GM12878 (cell line): ENCODE data around the gene E2F1. TPM values are rescaled to one million over a fixed set of nuclear protein-coding genes. Genes with fewer than 3 reads are reported as not detected.
A peak's percentile ranks its signal among the peaks of the same experiment; 100 is the strongest.

ENCODE experiments used
- ATAC-seq: fragments of 200-7000 bp; cut with Tn5 transposase; 3 replicates; pipeline ENCODE4 v1.9.1; 2020; ENCODE audit warnings: mild to moderate bottlenecking, moderate library complexity
- BruUV-seq: library from RNA; stranded (reverse); fragments of 400-500 nt; replicated peaks from 2 replicates; lab custom pipeline; 2021; lab: Mats Ljungman, UMichigan
- CTCF ChIA-PET: fragments of 300-600 bp; sonication (Branson Sonifier 250); formaldehyde crosslinking; extraction: SDS; loops from one replicate; lab custom pipeline; 2021; ENCODE audit warnings: inconsistent platforms; lab: Yijun Ruan, JAX
- POLR2A ChIA-PET: fragments of 350-600 bp; formaldehyde crosslinking; extraction: SDS; loops from one replicate; lab custom pipeline; 2021; ENCODE audit warnings: inconsistent platforms; lab: Charles Lee
- RAD21 ChIA-PET: fragments of 300-600 bp; sonication (Branson Sonifier 250); formaldehyde crosslinking; loops from one replicate; lab custom pipeline; 2023; ENCODE audit warnings: antibody characterized with exemption; ENCODE audit not compliant: unreplicated experiment; lab: Charles Lee
- SMC1A ChIA-PET: fragments of 300-600 bp; sonication (Branson Sonifier 250); formaldehyde crosslinking; loops from one replicate; lab custom pipeline; 2023; ENCODE audit not compliant: unreplicated experiment, uncharacterized antibody; lab: Charles Lee
- DNase-seq: peaks from one replicate; pipeline ENCODE4 v3.0.0-alpha.2; 2011; ENCODE audit warnings: low read depth, low spot score
- FAIRE-seq: peaks from 3 replicates; lab custom pipeline; 2011; peaks lifted over from hg19 to GRCh38; lab: Jason Lieb, UNC
- H2AFZ ChIP-seq: 2 replicates; pipeline ENCODE4 v1.6.0; 2011; ENCODE audit warnings: low read depth, low read length, control low read depth; ENCODE audit not compliant: control insufficient read depth
- H3K27ac ChIP-seq: 2 replicates; pipeline ENCODE4 v1.5.1; 2011; ENCODE audit warnings: control low read depth; ENCODE audit not compliant: control insufficient read depth, insufficient read depth
- H3K27me3 ChIP-seq, 2 experiments: replicated peaks in 1 of 2; 2 replicates each; pipeline versions ENCODE4 v1.6.0 to v1.6.1; 2011; ENCODE audit warnings: low read length in 1 of 2; ENCODE audit not compliant: control insufficient read depth in 2 of 2, insufficient read depth in 2 of 2
- H3K36me3 ChIP-seq, 2 experiments: 2 replicates each; pipeline ENCODE4 v1.5.1; 2011; ENCODE audit warnings: low read length in 1 of 2; ENCODE audit not compliant: control insufficient read depth in 2 of 2, insufficient read depth in 2 of 2
- H3K4me1 ChIP-seq: 2 replicates; pipeline ENCODE4 v1.6.1; 2011; ENCODE audit warnings: mild to moderate bottlenecking, low read length, moderate library complexity, mixed read lengths; ENCODE audit not compliant: control insufficient read depth, insufficient read depth
- H3K4me2 ChIP-seq: 2 replicates; pipeline ENCODE4 v1.6.0; 2011; ENCODE audit warnings: control low read depth; ENCODE audit not compliant: control insufficient read depth, insufficient read depth
- H3K4me3 ChIP-seq: fragments of 200-600 bp; sonication (generic); 2 replicates; pipeline ENCODE4 v1.5.1; 2016
- H3K79me2 ChIP-seq: 2 replicates; pipeline ENCODE4 v1.6.0; 2011; ENCODE audit warnings: low read length; ENCODE audit not compliant: control insufficient read depth, insufficient read depth
- H3K9ac ChIP-seq: 2 replicates; pipeline ENCODE4 v1.8.0; 2011; ENCODE audit warnings: low read length, control low read depth, mixed read lengths; ENCODE audit not compliant: control insufficient read depth, insufficient read depth
- H3K9me3 ChIP-seq: replicated peaks from 3 replicates; pipeline ENCODE4 v1.5.1; 2011; ENCODE audit warnings: mild to moderate bottlenecking, low read length; ENCODE audit not compliant: control insufficient read depth, insufficient read depth
- H4K20me1 ChIP-seq: 2 replicates; pipeline ENCODE4 v1.6.0; 2011; ENCODE audit not compliant: control insufficient read depth, insufficient read depth
- CUX1 ChIP-seq: IDR thresholded peaks from 2 replicates; pipeline ENCODE4 v1.6.1; 2012; ENCODE audit warnings: improper control_type of control experiment, low read depth, low read length; ENCODE audit not compliant: insufficient replicate concordance
- DPF2 ChIP-seq: fragments of 450-650 bp; IDR thresholded peaks from 2 replicates; pipeline ENCODE4 v1.6.1; 2017; ENCODE audit warnings: mild to moderate bottlenecking
- GATAD2B ChIP-seq: fragments of 450-650 bp; conservative IDR thresholded peaks from 2 replicates; pipeline ENCODE4 v1.6.1; 2017; ENCODE audit warnings: low read depth, mild to moderate bottlenecking, moderate library complexity
- POLR2AphosphoS5 ChIP-seq: IDR thresholded peaks from 2 replicates; pipeline ENCODE4 v1.6.1; 2011; ENCODE audit warnings: mild to moderate bottlenecking, low read length, inconsistent platforms
- POU2F2 ChIP-seq: IDR thresholded peaks from 3 replicates; pipeline ENCODE4 v1.6.1; 2011; ENCODE audit warnings: low read depth, mild to moderate bottlenecking, low read length, borderline replicate concordance
- RAD21 ChIP-seq: IDR thresholded peaks from 2 replicates; pipeline ENCODE4 v1.6.1; 2011; ENCODE audit warnings: mild to moderate bottlenecking, low read depth, low read length, moderate library complexity; ENCODE audit not compliant: insufficient read depth
- SMARCA5 ChIP-seq: fragments of 450-650 bp; IDR thresholded peaks from 2 replicates; pipeline ENCODE4 v1.6.1; 2017; ENCODE audit warnings: mild to moderate bottlenecking
- SMC3 ChIP-seq: IDR thresholded peaks from 2 replicates; pipeline ENCODE4 v1.6.1; 2011; ENCODE audit warnings: low read length, improper control_type of control experiment, borderline replicate concordance
- TARDBP ChIP-seq: IDR thresholded peaks from 2 replicates; pipeline ENCODE4 v1.6.1; 2016; ENCODE audit warnings: borderline replicate concordance
- ZNF24 ChIP-seq: fragments of 450-650 bp; IDR thresholded peaks from 2 replicates; pipeline ENCODE4 v1.6.1; 2017; ENCODE audit warnings: antibody characterized with exemption, mild to moderate bottlenecking
- ZSCAN29 ChIP-seq: fragments of 450-650 bp; IDR thresholded peaks from 2 replicates; pipeline ENCODE4 v1.6.1; 2017; ENCODE audit warnings: mild to moderate bottlenecking, moderate library complexity
- WGBS: methylation state at CpG from one replicate; pipeline ENCODE4 v1.1.6; 2016; ENCODE audit warnings: low lambda C conversion rate; ENCODE audit not compliant: insufficient replicate concordance, insufficient coverage; ENCODE audit errors: missing lambda C conversion rate; 5-methylcytosine and 5-hydroxymethylcytosine counted together
- in situ Hi-C: fragments of 300-500 bp; cut with MboI; formaldehyde crosslinking; loops from 9 replicates; pipeline ENCODE4 v1.14.3; 2018; ENCODE audit warnings: mixed read lengths
- intact Hi-C: fragments of 100-400 bp; cut with micrococcal nuclease; formaldehyde crosslinking; loops from one replicate; pipeline ENCODE4 v1.14.2; 2022; ENCODE audit not compliant: unreplicated experiment
- polyA plus RNA-seq, 11 experiments: library from polyadenylated mRNA; depleted of rRNA in 4 of 11; unstranded in 6 of 11; stranded (reverse) in 5 of 11; fragments of >200 nt; fragmentation: Nextera tagmentation in 4 of 11; fragmentation: Illumina TruSeq in 1 of 11; extraction: Ambion mirVana in 4 of 11; extraction: Trizol in 1 of 11; gene quantifications; 1 replicate in 1 of 11; 2 replicates in 10 of 11; pipeline versions ENCODE4 v1.2.1 to v1.2.3, GENCODE V29; 2011 to 2016; ENCODE audit warnings: inconsistent platforms in 2 of 11, missing spikeins in 2 of 11, low read depth in 1 of 11
- total RNA-seq, 4 experiments: library from RNA; depleted of rRNA in 3 of 4; stranded (reverse); fragments of >200 nt in 3 of 4; fragmentation: Illumina TruSeq in 1 of 4; extraction: Trizol in 1 of 4; gene quantifications; 2 replicates each; pipeline versions ENCODE4 v1.2.1 to v1.2.3, GENCODE V29; 2013 to 2021
- TF ChIP-seq, protein P1 (sequence below): IDR thresholded peaks from 2 replicates; pipeline ENCODE4 v1.6.1; 2011; ENCODE audit warnings: low read depth, mild to moderate bottlenecking, low read length, moderate library complexity, borderline replicate concordance; ENCODE audit errors: extremely low read depth
- TF ChIP-seq, protein P2 (sequence below): fragments of 450-650 bp; IDR thresholded peaks from 2 replicates; pipeline ENCODE4 v1.6.1; 2014; ENCODE audit warnings: mild to moderate bottlenecking

Gene E2F1
- total and polyA plus RNA-seq, 10 of the 15 experiments (the other 5 are each of a cell fraction or from before 2014, with no cell fraction given) = 0.29 to 50.2 (median 19.7) TPM

DNA sequence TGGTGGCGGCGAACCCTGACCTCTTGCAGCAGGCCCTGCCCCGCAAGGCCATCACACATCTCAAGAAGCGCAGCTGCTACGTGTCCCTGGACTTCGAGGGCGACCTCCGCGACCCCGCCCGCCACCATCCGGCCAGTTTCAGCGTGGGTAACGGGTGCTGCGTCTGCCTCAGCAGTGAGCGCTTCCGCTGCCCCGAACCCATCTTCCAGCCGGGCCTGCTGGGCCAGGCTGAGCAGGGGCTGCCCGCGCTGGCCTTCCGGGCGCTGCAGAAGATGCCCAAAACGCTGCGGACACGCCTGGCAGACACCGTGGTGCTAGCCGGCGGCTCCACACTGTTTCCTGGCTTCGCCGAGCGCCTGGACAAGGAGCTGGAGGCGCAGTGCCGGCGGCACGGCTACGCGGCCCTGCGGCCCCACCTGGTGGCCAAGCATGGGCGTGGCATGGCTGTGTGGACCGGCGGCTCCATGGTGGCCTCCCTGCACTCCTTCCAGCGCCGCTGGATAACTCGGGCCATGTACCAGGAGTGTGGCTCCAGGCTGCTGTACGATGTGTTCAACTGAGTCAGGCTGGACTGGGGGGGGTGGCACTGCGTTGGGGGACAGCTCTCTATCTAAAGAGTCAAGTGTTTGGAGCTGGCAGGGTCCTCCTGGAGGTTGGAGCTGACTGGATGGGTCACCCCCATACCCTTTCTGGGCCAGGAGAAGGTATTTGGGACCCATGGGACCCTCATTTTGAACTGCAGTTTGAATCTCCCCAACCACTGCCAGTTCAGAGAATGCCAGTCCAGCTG lies 18.3 kb downstream of the E2F1 start:
- ATAC-seq (peak; percentile 72), FAIRE-seq (peak; percentile 49), DNase-seq (no peak)
- SMC1A ChIA-PET = interaction anchor here (0.6 to 4.0 kb wide), 19 partner anchors 12 to 266 kb away, joined by 3 to 20 read pairs (median 4); partner anchors contain the start of genes CBFA2T2, CDK5RAP1 and SNTA1
- peak overlapping the region; percentile 75 for H3K4me3 ChIP-seq
- RAD21 ChIA-PET = interaction anchor here (0.6 to 3.3 kb wide), 29 partner anchors 8 to 295 kb away, joined by 3 to 25 read pairs (median 4); partner anchors contain the start of genes CBFA2T2, CDK5RAP1, PXMP4 and SNTA1
- in situ Hi-C loops (no loop called here), intact Hi-C loops (loop anchor here (2.0 to 10.0 kb wide), 2 partner anchors 63 to 457 kb away; partner anchors contain the start of gene ZNF341)
- peak overlapping the region; percentile 65 for H3K27ac ChIP-seq
- POLR2A ChIA-PET = interaction anchor here (0.6 to 3.3 kb wide), 8 partner anchors 11 to 271 kb away, joined by 3 to 20 read pairs (median 5); partner anchors contain the start of gene CBFA2T2
- CTCF ChIA-PET = interaction anchor here (0.5 to 4.1 kb wide), 37 partner anchors 9 to 1457 kb away, joined by 3 to 43 read pairs (median 4); partner anchors contain the start of genes CBFA2T2, CDK5RAP1, E2F1 and PXMP4
- peaks cover 2% of the 10 kb centered on the region for H3K79me2 ChIP-seq
- BruUV-seq = no TSS peak
- H3K9me3 ChIP-seq = no peaks in the 10 kb centered on the region
- peaks cover 4% of the 10 kb centered on the region; the same call in 1 of the 2 replicates for H4K20me1 ChIP-seq
- 1% methylated on average over 44 of the region's 47 CpGs for WGBS
- H3K4me2 ChIP-seq = peak overlapping the region; percentile 99
- no peaks in the 10 kb centered on the region for H3K27me3 ChIP-seq
- H2AFZ ChIP-seq = peak overlapping the region; percentile 39
- no peaks in the 10 kb centered on the region for H3K36me3 ChIP-seq
- H3K4me1 ChIP-seq = peaks cover 26% of the 10 kb centered on the region
- H3K9ac ChIP-seq = peak overlapping the region; percentile 36
- TF ChIP-seq RAD21 = peak; percentile 93
- peak; percentile 51; the same call in 1 of the 2 replicates for TF ChIP-seq ZSCAN29
- no peak for TF ChIP-seq TARDBP
- no peak for TF ChIP-seq ZNF24
- peak; percentile 40; the same call in 1 of the 2 replicates for TF ChIP-seq DPF2
- no peak for TF ChIP-seq POLR2AphosphoS5
- peak; percentile 92; the same call in 1 of the 2 replicates for TF ChIP-seq SMARCA5
- no peak for TF ChIP-seq CUX1
- TF ChIP-seq SMC3 = peak; percentile 92
- TF ChIP-seq, protein P1, sequence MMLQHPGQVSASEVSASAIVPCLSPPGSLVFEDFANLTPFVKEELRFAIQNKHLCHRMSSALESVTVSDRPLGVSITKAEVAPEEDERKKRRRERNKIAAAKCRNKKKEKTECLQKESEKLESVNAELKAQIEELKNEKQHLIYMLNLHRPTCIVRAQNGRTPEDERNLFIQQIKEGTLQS = no peak
- peak; percentile 59 for TF ChIP-seq GATAD2B
- TF ChIP-seq, protein P2, sequence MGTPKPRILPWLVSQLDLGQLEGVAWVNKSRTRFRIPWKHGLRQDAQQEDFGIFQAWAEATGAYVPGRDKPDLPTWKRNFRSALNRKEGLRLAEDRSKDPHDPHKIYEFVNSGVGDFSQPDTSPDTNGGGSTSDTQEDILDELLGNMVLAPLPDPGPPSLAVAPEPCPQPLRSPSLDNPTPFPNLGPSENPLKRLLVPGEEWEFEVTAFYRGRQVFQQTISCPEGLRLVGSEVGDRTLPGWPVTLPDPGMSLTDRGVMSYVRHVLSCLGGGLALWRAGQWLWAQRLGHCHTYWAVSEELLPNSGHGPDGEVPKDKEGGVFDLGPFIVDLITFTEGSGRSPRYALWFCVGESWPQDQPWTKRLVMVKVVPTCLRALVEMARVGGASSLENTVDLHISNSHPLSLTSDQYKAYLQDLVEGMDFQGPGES = 0 out of 2 replicates have a peak, but pooled peaks have one; percentile 16
- 0 out of 3 replicates have a peak, but pooled peaks have one; percentile 27 for TF ChIP-seq POU2F2
